ENCODE results near the gene LCE7A. TPM values are rescaled to one million over a fixed set of nuclear protein-coding genes. Genes with fewer than 3 reads are reported as not detected.

The LCE7A gene
- total and polyA plus RNA-seq, 2 donors from 2014 or later, result not detected

DNA sequence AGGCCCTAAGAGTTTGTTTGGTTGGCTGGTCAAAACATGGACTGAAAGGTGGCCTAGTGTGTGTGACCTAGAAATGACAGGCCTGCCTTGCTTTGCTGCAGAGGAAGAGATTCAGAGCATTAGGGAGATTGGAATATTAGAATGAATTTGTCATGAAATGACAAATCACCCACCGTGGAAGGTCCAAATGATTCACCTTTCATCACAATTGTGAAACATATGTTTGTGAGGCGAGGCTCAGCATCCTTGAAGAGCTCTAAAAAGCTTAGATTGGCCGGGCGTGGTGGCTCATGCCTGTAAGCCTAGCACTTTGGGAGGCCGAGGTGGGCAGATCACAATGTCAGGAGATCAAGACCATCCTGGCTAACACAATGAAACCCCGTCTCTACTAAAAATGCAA lies 42.5 kb upstream of the LCE7A start:
- Histone ChIP-seq H3K27ac (ENCODE audit: low read depth in 2 of 2, low read length in 2 of 2) (no peak overlapping the region), H3K4me3 (ENCODE audit: low read length in 3 of 3) (no peak overlapping the region), H3K9ac (ENCODE audit: low read length in 3 of 3) (no peak overlapping the region), H3K9me3 (ENCODE audit: control insufficient read depth in 2 of 3, insufficient read depth in 1 of 3, low read length in 3 of 3) (no peaks in the 10 kb centered on the region), H3K27me3 (ENCODE audit: control insufficient read depth, insufficient read depth, low read length) (no peaks in the 10 kb centered on the region), H3K4me1 (ENCODE audit: control insufficient read depth in 2 of 3, insufficient read depth in 2 of 3, low read depth in 1 of 3, low read length in 3 of 3) (no peaks in the 10 kb centered on the region), H3K36me3 (ENCODE audit: control insufficient read depth in 2 of 3, insufficient read depth in 3 of 3, low read length in 3 of 3) (no peaks in the 10 kb centered on the region)
- DNase-seq, result no peak
- intact Hi-C loops (cut with DNase I), result no loop called here
- FAIRE-seq, result no peak
- TF ChIP-seq, protein P1, sequence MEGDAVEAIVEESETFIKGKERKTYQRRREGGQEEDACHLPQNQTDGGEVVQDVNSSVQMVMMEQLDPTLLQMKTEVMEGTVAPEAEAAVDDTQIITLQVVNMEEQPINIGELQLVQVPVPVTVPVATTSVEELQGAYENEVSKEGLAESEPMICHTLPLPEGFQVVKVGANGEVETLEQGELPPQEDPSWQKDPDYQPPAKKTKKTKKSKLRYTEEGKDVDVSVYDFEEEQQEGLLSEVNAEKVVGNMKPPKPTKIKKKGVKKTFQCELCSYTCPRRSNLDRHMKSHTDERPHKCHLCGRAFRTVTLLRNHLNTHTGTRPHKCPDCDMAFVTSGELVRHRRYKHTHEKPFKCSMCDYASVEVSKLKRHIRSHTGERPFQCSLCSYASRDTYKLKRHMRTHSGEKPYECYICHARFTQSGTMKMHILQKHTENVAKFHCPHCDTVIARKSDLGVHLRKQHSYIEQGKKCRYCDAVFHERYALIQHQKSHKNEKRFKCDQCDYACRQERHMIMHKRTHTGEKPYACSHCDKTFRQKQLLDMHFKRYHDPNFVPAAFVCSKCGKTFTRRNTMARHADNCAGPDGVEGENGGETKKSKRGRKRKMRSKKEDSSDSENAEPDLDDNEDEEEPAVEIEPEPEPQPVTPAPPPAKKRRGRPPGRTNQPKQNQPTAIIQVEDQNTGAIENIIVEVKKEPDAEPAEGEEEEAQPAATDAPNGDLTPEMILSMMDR (IDR thresholded peaks at IDR 0.05; ENCODE audit: borderline replicate concordance, extremely low read depth, insufficient read depth), result no peak

DNA sequence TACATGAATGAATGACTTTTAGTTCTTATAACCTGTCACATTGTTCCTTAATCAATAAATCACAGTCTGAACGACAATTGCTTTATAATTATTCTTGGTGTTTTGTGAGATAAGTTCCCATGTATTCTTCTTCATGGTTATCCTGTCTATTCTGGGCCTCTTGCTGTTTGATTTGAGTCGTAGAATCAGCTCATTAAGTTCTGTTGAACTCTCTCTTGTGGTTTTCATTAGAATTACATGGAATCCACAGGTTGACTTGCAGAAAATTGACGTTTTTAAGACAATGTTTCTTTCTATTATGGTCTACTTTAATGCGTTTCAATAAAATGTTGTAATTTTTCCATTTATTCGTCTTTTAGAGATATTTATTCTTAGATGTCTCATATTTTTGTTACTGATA lies 36.5 kb upstream of the LCE7A start:
- Histone ChIP-seq H3K27me3 (ENCODE audit: control insufficient read depth, insufficient read depth, low read length) (no peaks in the 10 kb centered on the region), H3K9me3 (ENCODE audit: control insufficient read depth in 2 of 3, insufficient read depth in 1 of 3, low read length in 3 of 3) (no peaks in the 10 kb centered on the region), H3K4me1 (ENCODE audit: control insufficient read depth in 2 of 3, insufficient read depth in 2 of 3, low read depth in 1 of 3, low read length in 3 of 3) (no peaks in the 10 kb centered on the region), H3K36me3 (ENCODE audit: control insufficient read depth in 2 of 3, insufficient read depth in 3 of 3, low read length in 3 of 3) (no peaks in the 10 kb centered on the region), H3K9ac (ENCODE audit: low read length in 3 of 3) (no peak overlapping the region), H3K27ac (ENCODE audit: low read depth in 2 of 2, low read length in 2 of 2) (no peak overlapping the region), H3K4me3 (ENCODE audit: low read length in 3 of 3) (no peak overlapping the region)
- intact Hi-C loops (cut with DNase I), result no loop called here
- TF ChIP-seq, protein P1 (IDR thresholded peaks at IDR 0.05; ENCODE audit: borderline replicate concordance, extremely low read depth, insufficient read depth), result no peak
- no peak for DNase-seq
- peak; percentile 33 for FAIRE-seq

DNA sequence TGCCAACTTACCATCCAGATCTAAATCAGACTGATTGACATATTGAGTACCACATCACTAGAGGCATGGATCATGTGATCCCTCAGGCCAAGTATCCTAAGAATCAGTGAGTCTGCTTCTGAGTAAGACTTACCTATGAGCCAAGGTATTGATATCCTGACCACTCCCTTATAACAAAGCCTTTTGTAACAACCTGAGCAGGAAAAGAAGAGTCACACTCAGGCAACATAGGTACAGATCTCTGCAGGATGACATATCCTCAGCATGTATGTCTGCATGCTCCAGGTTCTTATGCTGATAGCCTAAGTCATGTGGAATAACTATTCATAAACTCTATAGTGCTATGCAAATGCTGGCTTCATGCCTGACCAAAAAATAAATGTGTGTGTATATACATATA lies 34.8 kb upstream of the LCE7A start:
- H3K4me1 ChIP-seq (ENCODE audit: control insufficient read depth in 2 of 3, insufficient read depth in 2 of 3, low read depth in 1 of 3, low read length in 3 of 3), result no peaks in the 10 kb centered on the region
- intact Hi-C loops (cut with DNase I), result no loop called here
- FAIRE-seq, result no peak

More for the DNA sequence above, 34.8 kb upstream of the LCE7A start:
- H3K4me3 ChIP-seq (ENCODE audit: low read length in 3 of 3), result no peak overlapping the region
- H3K9ac ChIP-seq (ENCODE audit: low read length in 3 of 3), result no peak overlapping the region
- H3K9me3 ChIP-seq (ENCODE audit: control insufficient read depth in 2 of 3, insufficient read depth in 1 of 3, low read length in 3 of 3), result no peaks in the 10 kb centered on the region
- no peak for DNase-seq
- no peak overlapping the region for H3K27ac ChIP-seq (ENCODE audit: low read depth in 2 of 2, low read length in 2 of 2)
- H3K27me3 ChIP-seq (ENCODE audit: control insufficient read depth, insufficient read depth, low read length), result no peaks in the 10 kb centered on the region
- TF ChIP-seq, protein P1 (IDR thresholded peaks at IDR 0.05; ENCODE audit: borderline replicate concordance, extremely low read depth, insufficient read depth), result no peak
- H3K36me3 ChIP-seq (ENCODE audit: control insufficient read depth in 2 of 3, insufficient read depth in 3 of 3, low read length in 3 of 3), result no peaks in the 10 kb centered on the region

Measured in kidney (tissue), 14 donors.